ENCODE data around the gene LMO1. TPM values are rescaled to one million over a fixed set of nuclear protein-coding genes. Genes with fewer than 3 reads are reported as not detected.

Gene LMO1
- total and polyA plus RNA-seq, 9 of the 15 experiments (the other 6 are each of a cell fraction or from before 2014, with no cell fraction given) = not detected

- ChIA-PET CTCF (ENCODE audit: low intra/inter-chr PET ratio) (no interaction called here), POLR2A (interaction anchor here (0.6 to 0.7 kb wide), 2 partner anchors 10 to 844 kb away, joined by 3 to 4 read pairs; no protein-coding TSS in a partner anchor)
- TF ChIP-seq PHB (CRISPR knock-in tag; IDR thresholded peaks at IDR 0.05) (no peak), ZFP36 (IDR thresholded peaks at IDR 0.05; ENCODE audit: low read depth, low read length, partially characterized antibody) (no peak), ZZZ3 (IDR thresholded peaks at IDR 0.05) (no peak), CEBPZ (IDR thresholded peaks at IDR 0.05; ENCODE audit: borderline replicate concordance, low read depth, low read length) (no peak), ZNF696 (CRISPR knock-in tag; conservative IDR thresholded peaks at IDR 0.05) (no peak), ZFP1 (CRISPR knock-in tag; IDR thresholded peaks at IDR 0.05) (no peak), ZNF316 (IDR thresholded peaks at IDR 0.05) (no peak), SMARCA5 (IDR thresholded peaks at IDR 0.05) (no peak)
- no TSS peak for BruUV-seq (replicated peaks)
- Histone ChIP-seq H3K9me1 (ENCODE audit: control insufficient read depth, insufficient read depth, low read length) (peaks cover 2% of the 10 kb centered on the region), H4K20me1 (replicated peaks; ENCODE audit: control insufficient read depth, insufficient read depth, low read length) (no peaks in the 10 kb centered on the region), H3K4me1 (replicated peaks in 1 of 2; ENCODE audit: control insufficient read depth in 2 of 2, insufficient read depth in 2 of 2, low read length in 2 of 2) (no peaks in the 10 kb centered on the region), H3K27ac (ENCODE audit: extremely low read depth, low read depth, low read length) (no peak overlapping the region), H3K4me2 (ENCODE audit: insufficient read depth, low read length) (no peak overlapping the region), H3K9me3 (replicated peaks; ENCODE audit: control insufficient read depth, insufficient read depth, low read depth, low read length) (no peaks in the 10 kb centered on the region), H3K27me3 (ENCODE audit: control insufficient read depth in 2 of 2, insufficient read depth in 2 of 2, low read length in 2 of 2) (peaks cover 10 to 45% of the 10 kb centered on the region in 2 experiments), H3K9ac (ENCODE audit: insufficient read depth in 1 of 2, low read depth in 2 of 2, low read length in 2 of 2) (no peak overlapping the region), H2AFZ (ENCODE audit: low read depth, low read length) (no peak overlapping the region), H3K36me3 (ENCODE audit: control insufficient read depth, insufficient read depth, low read length) (no peaks in the 10 kb centered on the region), H3K4me3 (no peak overlapping the region), H3K79me2 (ENCODE audit: control insufficient read depth, insufficient read depth, low read length) (no peaks in the 10 kb centered on the region)
- intact Hi-C loops (cut with micrococcal nuclease) (no loop called here), in situ Hi-C loops (cut with MboI) (no loop called here)
- WGBS (ENCODE audit: insufficient coverage, low coverage, missing lambda C conversion rate) = 0% methylated on average over 1 of the region's 1 CpG
- no peak for DNase-seq (ENCODE audit: extremely low read depth in 1 of 4, low spot score in 3 of 4)
- FAIRE-seq = no peak
- no peak; the same call in 2 of the 3 replicates for ATAC-seq
These were observed 14.9 kb downstream of the LMO1 start for GRCh38 chr11:8248786-8249185.
